GM19397 (cell line): ENCODE results near the gene ZNF747.

ENCODE experiments used
- ATAC-seq: cut with Tn5 transposase; IDR thresholded peaks from one replicate; pipeline ENCODE4 v1.9.1; 2021; ENCODE audit warnings: mild to moderate bottlenecking, moderate library complexity; ENCODE audit not compliant: unreplicated experiment

ZNF747 gene

GRCh38 chr16:30534368-30535105, at the start of gene ZNF747:
TSS of gene ZNF747 (minus strand) at chr16:30534858. CDS start at chr16:30534679, 179 bp downstream.
- ATAC-seq = peak; percentile 59

GRCh38 chr16:30582611-30583340, 48.1 kb upstream of the ZNF747 start:
- ATAC-seq = no peak

GRCh38 chr16:30581457-30581856, 46.8 kb upstream of the ZNF747 start:
- ATAC-seq = no peak

GRCh38 chr16:30574678-30575077, 40.0 kb upstream of the ZNF747 start:
- no peak for ATAC-seq

GRCh38 chr16:30571445-30572322, 37.0 kb upstream of the ZNF747 start, which contains the start of gene ZNF688:
TSS of gene ZNF688 (minus strand) at chr16:30571714. CDS start at chr16:30571629, 85 bp downstream.
- ATAC-seq = peak; percentile 67

- no peak for ATAC-seq
These were observed 36.2 kb upstream of the ZNF747 start for GRCh38 chr16:30570636-30571444.

GRCh38 chr16:30569746-30570635, 35.3 kb upstream of the ZNF747 start:
- no peak for ATAC-seq

GRCh38 chr16:30569281-30569680, 34.6 kb upstream of the ZNF747 start:
- no peak for ATAC-seq

- ATAC-seq = no peak
These were observed 33.5 kb upstream of the ZNF747 start for GRCh38 chr16:30567991-30568638.

GRCh38 chr16:30567160-30567990, 32.7 kb upstream of the ZNF747 start:
- ATAC-seq = no peak

- no peak for ATAC-seq
These were observed 31.9 kb upstream of the ZNF747 start for GRCh38 chr16:30566531-30566930.

- no peak for ATAC-seq
These were observed 31.3 kb upstream of the ZNF747 start for GRCh38 chr16:30565984-30566383.

- no peak for ATAC-seq
These were observed 30.9 kb upstream of the ZNF747 start for GRCh38 chr16:30565526-30565925.

- no peak for ATAC-seq
These were observed 27.4 kb upstream of the ZNF747 start for GRCh38 chr16:30562021-30562420.

- ATAC-seq = no peak
These were observed 26.6 kb upstream of the ZNF747 start for GRCh38 chr16:30561089-30561816.

- no peak for ATAC-seq
These were observed 25.0 kb upstream of the ZNF747 start for GRCh38 chr16:30559690-30560089.

- ATAC-seq = no peak
These were observed 24.2 kb upstream of the ZNF747 start for GRCh38 chr16:30558789-30559377.
